Calu3 (cell line): ENCODE results near the gene GIMAP8. TPM values are rescaled to one million over a fixed set of nuclear protein-coding genes. Genes with fewer than 3 reads are reported as not detected.

Experiments
- BruUV-seq: library from RNA; stranded (reverse); fragments of 400-500 nt; replicated peaks from 2 replicates; lab custom pipeline; 2021; lab: Mats Ljungman, UMichigan
- CTCF ChIA-PET: fragments of 300-600 bp; sonication (Branson Sonifier 250); formaldehyde crosslinking; loops from one replicate; lab custom pipeline; 2022; ENCODE audit warnings: antibody characterized with exemption; lab: Charles Lee
- DNase-seq: peaks from one replicate; pipeline ENCODE4 v3.0.0; 2022
- H3K27ac Mint-ChIP-seq: one replicate; pipeline ENCODE4 v1.8.0; 2022; ENCODE audit warnings: mixed read lengths; ENCODE audit not compliant: unreplicated experiment
- H3K27me3 Mint-ChIP-seq: one replicate; pipeline ENCODE4 v1.8.0; 2022; ENCODE audit warnings: mixed read lengths; ENCODE audit not compliant: unreplicated experiment
- H3K36me3 Mint-ChIP-seq: one replicate; pipeline ENCODE4 v1.8.0; 2022; ENCODE audit warnings: mild to moderate bottlenecking, moderate library complexity, mixed read lengths; ENCODE audit not compliant: insufficient read depth, unreplicated experiment
- H3K4me1 Mint-ChIP-seq: one replicate; pipeline ENCODE4 v1.8.0; 2022; ENCODE audit warnings: mild to moderate bottlenecking, low read depth, mixed read lengths; ENCODE audit not compliant: unreplicated experiment
- H3K4me3 Mint-ChIP-seq: one replicate; pipeline ENCODE4 v1.8.0; 2022; ENCODE audit warnings: mild to moderate bottlenecking, low read depth, moderate library complexity, mixed read lengths; ENCODE audit not compliant: unreplicated experiment
- H3K9me3 Mint-ChIP-seq: one replicate; pipeline ENCODE4 v1.8.0; 2022; ENCODE audit warnings: low read depth, mixed read lengths; ENCODE audit not compliant: unreplicated experiment
- CTCF ChIP-seq: fragments of 200-600 bp; IDR thresholded peaks from one replicate; pipeline ENCODE4 v1.8.0; 2022; ENCODE audit warnings: antibody characterized with exemption; ENCODE audit not compliant: unreplicated experiment
- intact Hi-C: fragments of 100-400 bp; cut with micrococcal nuclease; formaldehyde crosslinking; loops from one replicate; pipeline ENCODE4 v1.10.0; 2022; ENCODE audit not compliant: unreplicated experiment
- total RNA-seq: library from RNA; stranded (reverse); gene quantifications from 2 replicates; pipeline ENCODE4 v1.2.3, GENCODE V29; 2022

The GIMAP8 gene
- total RNA-seq, 1 experiment from 2014 or later, result not detected

DNA sequence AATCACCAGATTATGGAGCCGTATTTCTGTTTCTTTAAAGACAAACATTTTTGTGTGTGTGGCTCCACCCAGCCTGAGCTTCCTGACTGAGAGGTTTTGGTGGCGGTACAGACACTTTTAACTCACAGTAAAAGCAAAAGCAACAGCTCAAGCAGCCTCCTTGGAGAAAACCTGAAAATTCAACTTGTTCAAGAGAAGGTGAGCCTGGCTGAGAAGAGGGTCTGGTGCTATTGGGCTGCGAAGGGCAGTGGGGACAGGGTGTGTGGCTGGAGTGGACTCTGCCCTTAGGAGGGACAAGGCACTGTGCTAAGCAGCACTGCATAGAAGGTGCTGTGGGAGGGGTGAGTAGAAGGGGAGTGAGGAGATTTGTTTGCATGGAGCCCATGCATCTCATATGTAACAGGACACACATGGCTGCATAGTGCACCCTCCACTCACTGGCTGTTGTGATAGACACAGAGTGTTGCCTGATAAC, 64.4 kb downstream of the GIMAP8 start, which contains the start of gene GIMAP7:
GIMAP7 (plus strand) TSS at position 125 of the 475 bp plus-strand sequence. CDS start 5,103 bp downstream, outside the sequence.
- DNase-seq, result no peak
- no TSS peak for BruUV-seq
- no peaks in the 10 kb centered on the region for H3K36me3 Mint-ChIP-seq
- no peak for TF ChIP-seq CTCF
- no peaks in the 10 kb centered on the region for H3K4me1 Mint-ChIP-seq
- H3K9me3 Mint-ChIP-seq, result no peaks in the 10 kb centered on the region
- peaks cover 26% of the 10 kb centered on the region for H3K27me3 Mint-ChIP-seq
- intact Hi-C loops, result no loop called here
- no peak within 1 kb of the TSS for H3K27ac Mint-ChIP-seq
- CTCF ChIA-PET, result no interaction called here
- H3K4me3 Mint-ChIP-seq, result no peak within 1 kb of the TSS

DNA sequence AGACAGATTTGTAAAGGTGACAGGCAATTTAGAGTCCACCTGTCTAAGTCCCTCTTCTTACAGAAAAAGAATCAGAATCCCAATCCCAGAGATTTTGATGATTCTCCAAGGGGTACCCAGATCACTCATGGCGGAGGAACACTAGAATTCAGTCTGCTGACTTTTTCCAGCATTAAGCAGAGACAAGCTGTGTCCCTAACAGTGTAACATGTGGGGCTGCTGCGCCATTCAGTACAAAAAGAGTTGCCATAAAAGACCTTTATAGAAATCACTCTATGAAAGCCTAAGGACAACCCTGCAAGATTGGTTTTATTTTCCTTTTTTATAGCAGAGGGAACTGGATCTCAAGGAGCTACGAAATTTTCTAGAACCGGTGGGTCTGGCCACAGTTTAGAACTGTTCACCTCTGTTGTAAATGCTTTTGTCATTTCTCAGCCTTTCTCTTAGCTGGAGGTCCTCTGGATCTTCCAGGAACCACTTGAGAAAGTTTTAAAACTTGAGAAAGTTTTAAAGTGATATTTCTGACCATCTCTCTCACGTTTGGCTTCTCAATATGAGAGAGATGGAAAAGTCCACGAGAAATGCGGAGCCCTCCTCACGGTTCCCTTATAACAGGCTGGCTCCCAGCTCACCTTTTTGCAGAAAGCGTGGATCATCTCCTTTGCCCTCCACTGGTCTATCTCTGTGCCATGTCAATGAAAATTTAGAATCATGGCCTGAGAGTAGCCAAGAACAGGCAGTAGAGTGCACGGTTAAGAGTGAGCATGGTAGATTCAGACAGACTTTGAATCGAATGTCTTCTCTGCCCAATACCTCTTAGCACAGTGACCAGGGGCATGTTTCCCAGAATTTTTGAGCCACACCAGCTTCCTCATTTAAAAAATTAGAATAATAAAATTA, 65.1 kb downstream of the GIMAP8 start:
- no TSS peak for BruUV-seq
- TF ChIP-seq CTCF, result no peak
- H3K27me3 Mint-ChIP-seq, result peaks cover 19% of the 10 kb centered on the region
- CTCF ChIA-PET, result interaction anchor here (0.6 kb wide), 1 partner anchor 590 kb away, joined by 3 read pairs; no protein-coding TSS in a partner anchor
- H3K36me3 Mint-ChIP-seq, result no peaks in the 10 kb centered on the region
- DNase-seq, result no peak
- no peaks in the 10 kb centered on the region for H3K9me3 Mint-ChIP-seq
- H3K4me1 Mint-ChIP-seq, result no peaks in the 10 kb centered on the region
- H3K27ac Mint-ChIP-seq, result no peak overlapping the region
- no peak overlapping the region for H3K4me3 Mint-ChIP-seq
- intact Hi-C loops, result no loop called here

GRCh38 chr7:150516956-150517745, 66.7 kb downstream of the GIMAP8 start:
- no peaks in the 10 kb centered on the region for H3K36me3 Mint-ChIP-seq
- H3K27me3 Mint-ChIP-seq, result peaks cover 14% of the 10 kb centered on the region
- no peak for DNase-seq
- no peaks in the 10 kb centered on the region for H3K9me3 Mint-ChIP-seq
- no peak overlapping the region for H3K27ac Mint-ChIP-seq
- no peak for TF ChIP-seq CTCF
- CTCF ChIA-PET, result no interaction called here
- no peaks in the 10 kb centered on the region for H3K4me1 Mint-ChIP-seq
- H3K4me3 Mint-ChIP-seq, result no peak overlapping the region
- BruUV-seq, result no TSS peak
- intact Hi-C loops, result no loop called here

DNA sequence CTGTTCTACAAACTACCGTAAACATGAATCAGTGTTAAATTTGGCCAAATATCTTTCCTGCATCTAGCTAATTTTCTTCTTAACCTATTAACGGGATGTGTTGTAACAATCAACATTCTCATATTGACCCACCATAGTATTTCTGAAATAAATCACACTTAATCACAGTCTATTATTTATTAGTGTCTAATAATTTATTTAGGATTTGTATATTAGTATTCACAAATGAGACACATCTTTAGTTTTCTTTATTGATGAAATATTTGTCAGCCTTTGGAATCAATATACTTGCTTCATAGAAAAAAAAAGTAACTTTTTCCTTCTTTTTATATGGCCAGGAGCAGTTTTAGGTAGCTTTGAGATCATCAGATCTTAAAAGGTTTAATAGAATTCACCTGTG, 68.9 kb downstream of the GIMAP8 start:
- TF ChIP-seq CTCF, result no peak
- Mint-ChIP-seq H3K9me3 (no peaks in the 10 kb centered on the region), H3K4me3 (no peak overlapping the region), H3K27ac (no peak overlapping the region), H3K27me3 (peaks cover 11% of the 10 kb centered on the region), H3K4me1 (no peaks in the 10 kb centered on the region), H3K36me3 (no peaks in the 10 kb centered on the region)
- DNase-seq, result no peak
- BruUV-seq, result no TSS peak
- CTCF ChIA-PET, result no interaction called here
- intact Hi-C loops, result no loop called here
